Ovary (tissue), 3 donors: ENCODE results near the gene CHD9.

Source experiments
- EP300 ChIP-seq: sonication (generic); formaldehyde crosslinking; IDR thresholded peaks from one replicate; pipeline ENCODE4 v1.6.1; 2017; ENCODE audit warnings: antibody characterized with exemption
- POLR2A ChIP-seq: fragments of 450-650 bp; IDR thresholded peaks from one replicate; pipeline ENCODE4 v1.6.1; 2017; ENCODE audit warnings: antibody characterized with exemption, mild to moderate bottlenecking, moderate library complexity
- TF ChIP-seq, protein P1 (sequence below), 3 donors: fragments of 450-650 bp in 2 of 3; fragments of 200-600 bp in 1 of 3; IDR thresholded peaks; one replicate each; pipeline versions ENCODE4 v1.5.1 to v1.8.0; 2016 to 2022; ENCODE audit warnings: antibody characterized with exemption in 3 of 3, mild to moderate bottlenecking in 1 of 3
- donor health status: DM: no; HTN: no; CAD: no.

DNA sequence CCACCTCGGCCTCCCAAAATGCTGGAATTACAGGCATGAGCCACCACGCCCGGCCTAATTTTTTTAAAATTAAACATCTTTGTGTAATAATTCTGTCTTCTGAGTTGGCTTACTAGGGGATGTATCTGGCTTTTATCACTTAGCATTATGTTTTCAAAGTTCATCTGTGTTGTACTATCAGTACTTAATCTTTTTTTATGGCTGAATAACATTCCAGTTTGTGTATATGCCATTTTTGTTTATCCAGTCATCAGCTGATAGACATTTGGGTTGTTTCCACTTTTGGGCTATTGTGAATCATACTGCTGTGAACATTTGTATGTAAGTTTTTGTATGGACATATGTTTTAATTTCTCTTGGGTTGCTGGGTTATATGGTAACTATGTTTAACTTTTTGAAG is 69.0 kb downstream of the CHD9 start:
- TF ChIP-seq, protein P1, sequence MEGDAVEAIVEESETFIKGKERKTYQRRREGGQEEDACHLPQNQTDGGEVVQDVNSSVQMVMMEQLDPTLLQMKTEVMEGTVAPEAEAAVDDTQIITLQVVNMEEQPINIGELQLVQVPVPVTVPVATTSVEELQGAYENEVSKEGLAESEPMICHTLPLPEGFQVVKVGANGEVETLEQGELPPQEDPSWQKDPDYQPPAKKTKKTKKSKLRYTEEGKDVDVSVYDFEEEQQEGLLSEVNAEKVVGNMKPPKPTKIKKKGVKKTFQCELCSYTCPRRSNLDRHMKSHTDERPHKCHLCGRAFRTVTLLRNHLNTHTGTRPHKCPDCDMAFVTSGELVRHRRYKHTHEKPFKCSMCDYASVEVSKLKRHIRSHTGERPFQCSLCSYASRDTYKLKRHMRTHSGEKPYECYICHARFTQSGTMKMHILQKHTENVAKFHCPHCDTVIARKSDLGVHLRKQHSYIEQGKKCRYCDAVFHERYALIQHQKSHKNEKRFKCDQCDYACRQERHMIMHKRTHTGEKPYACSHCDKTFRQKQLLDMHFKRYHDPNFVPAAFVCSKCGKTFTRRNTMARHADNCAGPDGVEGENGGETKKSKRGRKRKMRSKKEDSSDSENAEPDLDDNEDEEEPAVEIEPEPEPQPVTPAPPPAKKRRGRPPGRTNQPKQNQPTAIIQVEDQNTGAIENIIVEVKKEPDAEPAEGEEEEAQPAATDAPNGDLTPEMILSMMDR (IDR thresholded peaks at IDR 0.05), result no peak
- no peak for TF ChIP-seq POLR2A
- TF ChIP-seq EP300, result no peak
